Astrocyte of the spinal cord (primary cell): Measurements from ENCODE around the gene PRDM16.
A peak's percentile ranks its signal among the peaks of the same experiment; 100 is the strongest.

Experiments
- DNase-seq: peaks from one replicate; pipeline ENCODE4 v3.0.0; 2011; ENCODE audit warnings: low read depth, low spot score
- H3K4me3 ChIP-seq: 2 replicates; pipeline ENCODE4 v1.5.1; 2011; ENCODE audit warnings: low read depth, mild to moderate bottlenecking, low read length, moderate library complexity
- CTCF ChIP-seq: IDR thresholded peaks from 2 replicates; pipeline ENCODE4 v1.5.1; 2012; ENCODE audit warnings: low read depth, mild to moderate bottlenecking, low read length, inconsistent platforms
- in situ Hi-C: cut with HindIII; loops from 2 replicates; pipeline ENCODE4 v1.10.0; 2017; ENCODE audit warnings: low sequenced_read_pairs

Gene PRDM16

GRCh38 chr1:3172431-3173380, 103.7 kb downstream of the PRDM16 start:
- no peak for TF ChIP-seq CTCF
- in situ Hi-C loops: no loop called here
- no peak overlapping the region for H3K4me3 ChIP-seq
- DNase-seq: no peak

DNA sequence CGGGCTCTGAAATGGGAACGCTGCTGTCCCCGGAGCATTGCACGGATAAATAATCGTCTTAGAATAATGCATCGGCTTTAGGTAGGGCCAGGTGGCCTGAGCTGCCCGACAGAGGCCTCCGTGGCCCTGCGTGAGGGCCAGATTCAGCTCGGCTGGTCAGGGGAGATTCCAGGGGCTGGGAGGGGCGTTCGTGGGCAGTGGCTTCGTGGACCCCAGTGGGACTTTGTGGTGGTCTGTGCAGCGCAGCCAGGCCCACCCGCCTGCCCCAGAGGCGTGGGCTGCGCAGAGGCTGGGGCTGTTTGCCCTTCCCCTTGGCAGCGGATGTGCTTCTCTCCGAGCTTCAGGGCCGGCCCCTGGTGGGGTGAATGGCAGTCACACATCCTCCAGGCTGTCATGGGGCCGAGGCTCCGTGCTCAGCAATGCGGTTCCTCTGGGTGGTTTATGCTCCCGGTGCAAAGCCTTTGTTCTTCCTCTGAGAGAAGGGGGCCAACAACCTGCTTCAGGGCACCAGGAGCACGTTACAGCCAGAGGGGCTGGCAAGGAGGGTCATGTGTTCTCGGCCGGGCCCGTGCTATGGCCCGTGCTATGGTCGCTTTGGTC, 104.5 kb downstream of the PRDM16 start:
- no peak for DNase-seq
- no peak overlapping the region for H3K4me3 ChIP-seq
- in situ Hi-C loops: no loop called here
- no peak for TF ChIP-seq CTCF

- in situ Hi-C loops: no loop called here
- no peak overlapping the region for H3K4me3 ChIP-seq
- no peak for TF ChIP-seq CTCF
- DNase-seq: peak; percentile 51
These were observed 105.7 kb downstream of the PRDM16 start for GRCh38 chr1:3174487-3175247.

GRCh38 chr1:3175486-3175885, 106.5 kb downstream of the PRDM16 start:
- in situ Hi-C loops: no loop called here
- no peak overlapping the region for H3K4me3 ChIP-seq
- no peak for TF ChIP-seq CTCF
- DNase-seq: no peak

- no peak for DNase-seq
- in situ Hi-C loops: no loop called here
- TF ChIP-seq CTCF: no peak
- H3K4me3 ChIP-seq: no peak overlapping the region
These were observed 107.0 kb downstream of the PRDM16 start for GRCh38 chr1:3176028-3176427.

- in situ Hi-C loops: no loop called here
- no peak for DNase-seq
- H3K4me3 ChIP-seq: no peak overlapping the region
- no peak for TF ChIP-seq CTCF
These were observed 107.8 kb downstream of the PRDM16 start for GRCh38 chr1:3176820-3177219.
